Peyer's patch (tissue), 4 donors: ENCODE data around the gene ZNF577.

Source experiments
- CTCF ChIP-seq, 6 experiments: fragments of 450-650 bp in 4 of 6; fragments of 200-600 bp in 2 of 6; sonication (generic) in 1 of 6; IDR thresholded peaks; one replicate each; pipeline ENCODE4 v1.5.1; 2017 to 2019; ENCODE audit warnings: antibody characterized with exemption in 6 of 6, mild to moderate bottlenecking in 3 of 6, moderate library complexity in 1 of 6
- POLR2A ChIP-seq, 2 donors: fragments of 450-650 bp; IDR thresholded peaks; one replicate each; pipeline ENCODE4 v1.5.1; 2017; ENCODE audit warnings: antibody characterized with exemption in 2 of 2, mild to moderate bottlenecking in 2 of 2, moderate library complexity in 2 of 2

- TF ChIP-seq CTCF (IDR thresholded peaks at IDR 0.05) (no peak), POLR2A (IDR thresholded peaks at IDR 0.05) (no peak)
Observed at GRCh38 chr19:51887522-51888498, at the start of gene ZNF577.
